Right lobe of liver (tissue), 4 donors: ENCODE data around the gene TPGS2.

Source experiments
- POLR2A ChIP-seq: fragments of 450-650 bp; IDR thresholded peaks from one replicate; pipeline ENCODE4 v1.6.1; 2017; ENCODE audit warnings: antibody characterized with exemption, mild to moderate bottlenecking
- TF ChIP-seq, protein P1 (sequence below), 4 donors: fragments of 200-600 bp in 3 of 4; fragments of 450-650 bp in 1 of 4; IDR thresholded peaks; one replicate each; pipeline versions ENCODE4 v1.5.1 to v1.8.0; 2016 to 2022; ENCODE audit warnings: antibody characterized with exemption in 4 of 4, mild to moderate bottlenecking in 2 of 4
- donor health status: DM: no; HTN: no; CAD: no.
- donor health status: DM: no; HTN: no; CAD: no.
- donor health status: DM: no; HTN: yes; CAD: no.

DNA sequence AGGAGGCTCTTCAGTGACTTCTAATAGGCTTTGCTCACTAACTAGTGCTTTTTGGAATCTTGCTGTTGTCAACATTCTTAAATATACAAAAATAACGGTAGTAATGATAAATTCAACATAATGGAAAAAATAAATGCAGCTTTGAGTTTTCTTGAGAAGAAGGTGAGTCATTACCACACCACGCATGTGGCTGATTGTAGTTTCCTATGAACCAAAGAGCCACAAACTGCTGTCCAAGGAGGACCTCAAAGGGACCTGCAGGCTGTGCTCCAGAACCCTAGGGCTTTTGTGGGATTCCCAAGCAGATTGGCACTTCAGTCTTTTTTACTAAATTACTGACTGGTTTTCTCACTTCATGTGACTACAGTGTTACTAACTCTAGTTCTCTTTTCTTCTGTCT, 66.7 kb downstream of the TPGS2 start:
- TF ChIP-seq, protein P1, sequence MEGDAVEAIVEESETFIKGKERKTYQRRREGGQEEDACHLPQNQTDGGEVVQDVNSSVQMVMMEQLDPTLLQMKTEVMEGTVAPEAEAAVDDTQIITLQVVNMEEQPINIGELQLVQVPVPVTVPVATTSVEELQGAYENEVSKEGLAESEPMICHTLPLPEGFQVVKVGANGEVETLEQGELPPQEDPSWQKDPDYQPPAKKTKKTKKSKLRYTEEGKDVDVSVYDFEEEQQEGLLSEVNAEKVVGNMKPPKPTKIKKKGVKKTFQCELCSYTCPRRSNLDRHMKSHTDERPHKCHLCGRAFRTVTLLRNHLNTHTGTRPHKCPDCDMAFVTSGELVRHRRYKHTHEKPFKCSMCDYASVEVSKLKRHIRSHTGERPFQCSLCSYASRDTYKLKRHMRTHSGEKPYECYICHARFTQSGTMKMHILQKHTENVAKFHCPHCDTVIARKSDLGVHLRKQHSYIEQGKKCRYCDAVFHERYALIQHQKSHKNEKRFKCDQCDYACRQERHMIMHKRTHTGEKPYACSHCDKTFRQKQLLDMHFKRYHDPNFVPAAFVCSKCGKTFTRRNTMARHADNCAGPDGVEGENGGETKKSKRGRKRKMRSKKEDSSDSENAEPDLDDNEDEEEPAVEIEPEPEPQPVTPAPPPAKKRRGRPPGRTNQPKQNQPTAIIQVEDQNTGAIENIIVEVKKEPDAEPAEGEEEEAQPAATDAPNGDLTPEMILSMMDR (IDR thresholded peaks at IDR 0.05), result no peak
- no peak for TF ChIP-seq POLR2A
